ENCODE measurements around the gene GUCD1. TPM values are rescaled to one million over a fixed set of nuclear protein-coding genes. Genes with fewer than 3 reads are reported as not detected.

GUCD1 gene
- total RNA-seq, 1 experiment from 2014 or later: 48.4 TPM

DNA sequence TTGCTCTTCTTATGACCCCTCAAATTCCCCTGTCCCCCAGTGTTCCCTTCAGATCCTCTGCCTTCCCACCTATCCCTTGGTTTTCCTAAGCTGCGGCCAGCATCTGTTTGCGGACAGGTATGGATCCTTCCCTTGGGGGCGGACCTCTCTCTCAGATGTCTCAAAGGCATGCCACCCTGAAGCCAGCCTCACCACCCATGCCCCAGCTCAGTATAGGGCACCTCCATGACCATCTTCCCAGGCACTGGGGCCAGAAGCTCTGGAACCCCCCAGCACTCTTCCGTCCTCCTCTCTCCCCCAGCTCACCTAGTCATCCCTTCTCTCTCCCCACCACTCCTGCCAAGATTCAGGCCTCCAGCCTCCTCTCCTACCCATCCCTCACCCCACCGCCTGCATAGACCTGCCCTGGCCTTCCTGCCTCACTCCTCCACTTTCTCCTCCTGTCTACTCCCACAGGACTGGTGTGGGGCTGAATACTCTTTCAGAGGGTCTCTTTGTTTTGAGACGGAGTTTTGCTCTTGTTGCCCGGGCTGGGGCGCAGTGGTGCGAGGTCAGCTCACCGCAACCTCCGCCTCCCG lies 35.7 kb upstream of the GUCD1 start:
- H3K27ac Mint-ChIP-seq (ENCODE audit: low read depth, unreplicated experiment): no peak overlapping the region
- ChIA-PET POLR2A (no interaction called here), CTCF (no interaction called here)
- TF ChIP-seq, protein P1, sequence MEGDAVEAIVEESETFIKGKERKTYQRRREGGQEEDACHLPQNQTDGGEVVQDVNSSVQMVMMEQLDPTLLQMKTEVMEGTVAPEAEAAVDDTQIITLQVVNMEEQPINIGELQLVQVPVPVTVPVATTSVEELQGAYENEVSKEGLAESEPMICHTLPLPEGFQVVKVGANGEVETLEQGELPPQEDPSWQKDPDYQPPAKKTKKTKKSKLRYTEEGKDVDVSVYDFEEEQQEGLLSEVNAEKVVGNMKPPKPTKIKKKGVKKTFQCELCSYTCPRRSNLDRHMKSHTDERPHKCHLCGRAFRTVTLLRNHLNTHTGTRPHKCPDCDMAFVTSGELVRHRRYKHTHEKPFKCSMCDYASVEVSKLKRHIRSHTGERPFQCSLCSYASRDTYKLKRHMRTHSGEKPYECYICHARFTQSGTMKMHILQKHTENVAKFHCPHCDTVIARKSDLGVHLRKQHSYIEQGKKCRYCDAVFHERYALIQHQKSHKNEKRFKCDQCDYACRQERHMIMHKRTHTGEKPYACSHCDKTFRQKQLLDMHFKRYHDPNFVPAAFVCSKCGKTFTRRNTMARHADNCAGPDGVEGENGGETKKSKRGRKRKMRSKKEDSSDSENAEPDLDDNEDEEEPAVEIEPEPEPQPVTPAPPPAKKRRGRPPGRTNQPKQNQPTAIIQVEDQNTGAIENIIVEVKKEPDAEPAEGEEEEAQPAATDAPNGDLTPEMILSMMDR (IDR thresholded peaks at IDR 0.05; ENCODE audit: unreplicated experiment): no peak
- no peaks in the 10 kb centered on the region for H3K36me3 Mint-ChIP-seq (ENCODE audit: insufficient read depth, unreplicated experiment)
- DNase-seq (ENCODE audit: unreplicated experiment): no peak
- BruUV-seq (replicated peaks): no TSS peak
- intact Hi-C loops (cut with micrococcal nuclease): no loop called here
- no peaks in the 10 kb centered on the region for H3K9me3 Mint-ChIP-seq (ENCODE audit: unreplicated experiment)
- H3K4me1 Mint-ChIP-seq (ENCODE audit: insufficient read depth, unreplicated experiment): no peaks in the 10 kb centered on the region
- H3K27me3 Mint-ChIP-seq (ENCODE audit: insufficient read depth, unreplicated experiment): no peaks in the 10 kb centered on the region
- no peak overlapping the region for H3K4me3 Mint-ChIP-seq (ENCODE audit: unreplicated experiment)

DNA sequence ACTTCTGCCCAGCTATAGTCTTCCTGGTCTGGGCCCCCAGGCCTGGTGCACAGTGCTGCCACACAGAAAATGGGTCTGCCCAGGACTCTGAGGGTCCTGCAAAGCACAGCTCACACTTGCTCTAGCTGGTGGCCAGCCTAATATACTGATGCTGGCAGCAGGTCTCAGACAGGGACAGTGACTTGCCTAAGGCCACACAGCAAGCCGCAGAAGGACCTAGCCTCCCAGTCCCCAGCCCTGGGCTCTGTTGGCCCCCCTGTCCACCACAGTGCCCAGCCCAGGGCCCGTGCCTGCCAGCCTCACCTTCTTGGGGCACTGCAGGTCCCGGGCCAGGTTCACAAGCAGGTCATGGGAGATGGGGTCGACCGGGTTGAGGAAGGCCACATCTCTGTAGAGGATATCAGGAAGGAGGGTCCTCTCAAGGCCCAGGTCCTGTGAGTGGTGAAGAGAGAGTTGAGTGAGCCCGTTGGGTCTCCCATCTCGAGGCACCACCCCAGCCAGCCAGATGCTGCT lies 34.6 kb upstream of the GUCD1 start:
- no peak for DNase-seq (ENCODE audit: unreplicated experiment)
- no TSS peak for BruUV-seq (replicated peaks)
- ChIA-PET CTCF (interaction anchor here (0.6 kb wide), 1 partner anchor 613 kb away, joined by 3 read pairs; no protein-coding TSS in a partner anchor), POLR2A (no interaction called here)
- Mint-ChIP-seq H3K9me3 (ENCODE audit: unreplicated experiment) (no peaks in the 10 kb centered on the region), H3K4me3 (ENCODE audit: unreplicated experiment) (no peak overlapping the region), H3K27me3 (ENCODE audit: insufficient read depth, unreplicated experiment) (no peaks in the 10 kb centered on the region), H3K27ac (ENCODE audit: low read depth, unreplicated experiment) (no peak overlapping the region), H3K36me3 (ENCODE audit: insufficient read depth, unreplicated experiment) (no peaks in the 10 kb centered on the region), H3K4me1 (ENCODE audit: insufficient read depth, unreplicated experiment) (no peaks in the 10 kb centered on the region)
- TF ChIP-seq, protein P1 (IDR thresholded peaks at IDR 0.05; ENCODE audit: unreplicated experiment): no peak
- intact Hi-C loops (cut with micrococcal nuclease): no loop called here

DNA sequence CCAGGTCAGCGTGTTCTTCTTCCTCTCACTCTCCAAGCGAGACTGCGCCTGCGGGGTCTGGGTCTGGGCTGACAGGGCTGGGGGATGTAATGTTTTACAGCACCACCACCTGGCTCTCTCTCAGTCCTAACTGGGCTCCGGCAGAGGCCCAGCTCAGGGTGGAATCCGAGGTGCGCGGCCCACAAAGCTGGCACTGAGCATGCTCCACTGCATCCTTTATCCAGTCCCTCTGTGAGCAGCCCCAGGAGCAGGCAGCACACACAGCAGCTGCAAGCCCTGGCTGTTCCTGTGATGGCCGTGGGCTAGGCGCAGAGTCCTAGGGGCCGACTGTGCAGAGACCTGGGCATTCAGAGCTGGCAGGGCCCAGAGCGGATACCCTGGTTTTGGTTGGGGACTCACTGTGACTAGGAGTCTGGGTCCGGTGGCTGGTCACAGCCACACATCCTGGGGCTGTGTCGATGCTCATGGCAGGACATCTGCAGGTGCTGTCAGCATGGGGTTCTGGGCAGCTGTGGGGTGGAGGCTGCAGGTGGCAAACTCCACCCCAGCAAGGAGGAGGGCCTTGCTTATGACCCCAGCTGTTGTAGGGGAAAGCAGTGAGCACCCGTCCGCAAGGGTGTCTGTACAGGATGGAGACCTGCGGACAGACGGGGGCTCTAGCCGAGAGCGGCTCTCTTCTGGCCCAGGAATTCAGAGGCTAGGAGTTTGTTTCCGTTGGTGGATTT lies 34.0 kb upstream of the GUCD1 start:
- CTCF ChIA-PET: interaction anchor here (0.6 to 0.8 kb wide), 2 partner anchors 9 to 613 kb away, joined by 3 read pairs; no protein-coding TSS in a partner anchor
- H3K4me1 Mint-ChIP-seq (ENCODE audit: insufficient read depth, unreplicated experiment): no peaks in the 10 kb centered on the region

GRCh38 chr22:24588381-24588756 lies 33.4 kb upstream of the GUCD1 start:
- no peak overlapping the region for H3K27ac Mint-ChIP-seq (ENCODE audit: low read depth, unreplicated experiment)
- no peaks in the 10 kb centered on the region for H3K9me3 Mint-ChIP-seq (ENCODE audit: unreplicated experiment)
- no peaks in the 10 kb centered on the region for H3K4me1 Mint-ChIP-seq (ENCODE audit: insufficient read depth, unreplicated experiment)
- DNase-seq (ENCODE audit: unreplicated experiment): no peak
- H3K36me3 Mint-ChIP-seq (ENCODE audit: insufficient read depth, unreplicated experiment): no peaks in the 10 kb centered on the region
- no TSS peak for BruUV-seq (replicated peaks)
- ChIA-PET POLR2A (no interaction called here), CTCF (interaction anchor here (0.8 kb wide), 1 partner anchor 9 kb away, joined by 3 read pairs; no protein-coding TSS in a partner anchor)
- no peak overlapping the region for H3K4me3 Mint-ChIP-seq (ENCODE audit: unreplicated experiment)
- no peaks in the 10 kb centered on the region for H3K27me3 Mint-ChIP-seq (ENCODE audit: insufficient read depth, unreplicated experiment)
- intact Hi-C loops (cut with micrococcal nuclease): no loop called here
- TF ChIP-seq, protein P1 (IDR thresholded peaks at IDR 0.05; ENCODE audit: unreplicated experiment): no peak

More for the DNA sequence above, 34.0 kb upstream of the GUCD1 start:
- POLR2A ChIA-PET: interaction anchor here (0.5 kb wide), 1 partner anchor 416 kb away, joined by 3 read pairs; no protein-coding TSS in a partner anchor
- Mint-ChIP-seq H3K36me3 (ENCODE audit: insufficient read depth, unreplicated experiment) (no peaks in the 10 kb centered on the region), H3K27me3 (ENCODE audit: insufficient read depth, unreplicated experiment) (no peaks in the 10 kb centered on the region), H3K4me3 (ENCODE audit: unreplicated experiment) (no peak overlapping the region), H3K27ac (ENCODE audit: low read depth, unreplicated experiment) (no peak overlapping the region), H3K9me3 (ENCODE audit: unreplicated experiment) (no peaks in the 10 kb centered on the region)
- intact Hi-C loops (cut with micrococcal nuclease): no loop called here
- TF ChIP-seq, protein P1 (IDR thresholded peaks at IDR 0.05; ENCODE audit: unreplicated experiment): no peak
- BruUV-seq (replicated peaks): no TSS peak
- DNase-seq (ENCODE audit: unreplicated experiment): no peak
